ENCODE data around the gene ATP10A.

- no peak for TF ChIP-seq SRSF9 (IDR thresholded peaks at IDR 0.05; ENCODE audit: borderline replicate concordance, low read depth, low read length)
- no peak for TF ChIP-seq ZBTB9 (CRISPR knock-in tag; IDR thresholded peaks at IDR 0.05)
Observed at GRCh38 chr15:25844542-25844941, 18.6 kb downstream of the ATP10A start.
